BLaER1 treated with 17β-estradiol and CSF1 and Interleukin-3, amounts not matched to agents 10 nM and 100 nM (cell line): Measurements from ENCODE around the gene FHOD1.

Experiments
- H3K27ac ChIP-seq, 11 experiments: shearing (Covaris generic); formaldehyde crosslinking; 2 replicates each; pipeline ENCODE4 v1.8.1; 2022
- H3K27me3 ChIP-seq, 11 experiments: shearing (Covaris generic); formaldehyde crosslinking; 2 replicates each; pipeline ENCODE4 v1.8.1; 2022
- H3K36me3 ChIP-seq, 11 experiments: shearing (Covaris generic); formaldehyde crosslinking; 2 replicates each; pipeline ENCODE4 v1.8.1; 2022
- H3K4me1 ChIP-seq, 10 experiments: shearing (Covaris generic); formaldehyde crosslinking; 2 replicates each; pipeline ENCODE4 v1.8.1; 2022
- H3K4me2 ChIP-seq, 11 experiments: shearing (Covaris generic); formaldehyde crosslinking; 2 replicates each; pipeline ENCODE4 v1.8.1; 2022
- H3K4me3 ChIP-seq, 10 experiments: shearing (Covaris generic); formaldehyde crosslinking; 2 replicates each; pipeline ENCODE4 v1.8.1; 2022
- H3K9ac ChIP-seq, 11 experiments: shearing (Covaris generic); formaldehyde crosslinking; 2 replicates each; pipeline ENCODE4 v1.8.1; 2022
- H3K9me3 ChIP-seq, 11 experiments: shearing (Covaris generic); formaldehyde crosslinking; replicated peaks in 1 of 11; 2 replicates each; pipeline ENCODE4 v1.8.1; 2022
- H4K20me1 ChIP-seq, 11 experiments: shearing (Covaris generic); formaldehyde crosslinking; 2 replicates each; pipeline ENCODE4 v1.8.1; 2022
- Cebpa-rat ChIP-seq, 11 experiments: shearing (Covaris generic); IDR thresholded peaks; 2 replicates each; pipeline ENCODE4 v1.8.1; 2022

FHOD1 gene

DNA sequence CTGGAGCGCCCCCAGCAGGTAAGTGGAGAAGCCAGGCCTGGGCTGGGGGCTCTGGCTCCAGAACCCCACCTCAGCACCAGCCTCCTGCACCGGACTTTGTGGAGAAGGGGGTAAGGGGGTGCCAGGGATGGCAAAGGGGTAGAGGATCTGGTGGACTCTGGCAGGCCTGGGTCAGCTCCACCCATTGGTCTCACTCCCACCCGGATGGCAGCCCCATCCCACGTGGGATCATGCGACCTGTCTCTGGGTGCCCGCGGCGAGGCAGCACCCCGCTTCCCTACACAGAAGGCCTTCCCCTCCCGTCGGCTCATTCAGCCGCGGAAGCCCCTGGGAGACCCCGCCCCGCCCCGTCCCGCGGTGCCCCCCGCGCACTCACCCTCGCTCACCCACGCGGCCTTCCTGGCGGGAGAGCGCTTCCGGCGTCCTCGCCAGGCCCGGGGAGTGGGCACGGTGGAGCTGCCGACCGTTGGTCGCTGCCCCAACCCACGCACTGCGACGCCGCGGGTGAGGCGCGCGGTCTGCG is 31.6 kb upstream of the FHOD1 start:
- peak overlapping the region; percentile 52 to 71 (median 62) for H3K4me3 ChIP-seq
- peak overlapping the region; percentile 86 to 99 (median 97) for H3K4me2 ChIP-seq
- H3K9ac ChIP-seq, result peak overlapping the region; percentile 63 to 83 (median 77)
- TF ChIP-seq Cebpa-rat (IDR thresholded peaks at IDR 0.05), result no peak
- H3K4me1 ChIP-seq, result peaks cover 23 to 37% (median 30%) of the 10 kb centered on the region in 10 experiments
- no peaks in the 10 kb centered on the region for H3K9me3 ChIP-seq
- peaks cover 0 to 5% (median 0%) of the 10 kb centered on the region in 11 experiments; a peak in 1 of 22 replicates for H3K27me3 ChIP-seq
- H4K20me1 ChIP-seq, result peaks cover 0 to 10% (median 0%) of the 10 kb centered on the region in 11 experiments; a peak in 1 of 22 replicates
- H3K27ac ChIP-seq, result peak overlapping the region; percentile 19 to 77 (median 72); a peak in 21 of 22 replicates
- peaks cover 0 to 20% (median 4%) of the 10 kb centered on the region in 11 experiments; a peak in 7 of 22 replicates for H3K36me3 ChIP-seq

DNA sequence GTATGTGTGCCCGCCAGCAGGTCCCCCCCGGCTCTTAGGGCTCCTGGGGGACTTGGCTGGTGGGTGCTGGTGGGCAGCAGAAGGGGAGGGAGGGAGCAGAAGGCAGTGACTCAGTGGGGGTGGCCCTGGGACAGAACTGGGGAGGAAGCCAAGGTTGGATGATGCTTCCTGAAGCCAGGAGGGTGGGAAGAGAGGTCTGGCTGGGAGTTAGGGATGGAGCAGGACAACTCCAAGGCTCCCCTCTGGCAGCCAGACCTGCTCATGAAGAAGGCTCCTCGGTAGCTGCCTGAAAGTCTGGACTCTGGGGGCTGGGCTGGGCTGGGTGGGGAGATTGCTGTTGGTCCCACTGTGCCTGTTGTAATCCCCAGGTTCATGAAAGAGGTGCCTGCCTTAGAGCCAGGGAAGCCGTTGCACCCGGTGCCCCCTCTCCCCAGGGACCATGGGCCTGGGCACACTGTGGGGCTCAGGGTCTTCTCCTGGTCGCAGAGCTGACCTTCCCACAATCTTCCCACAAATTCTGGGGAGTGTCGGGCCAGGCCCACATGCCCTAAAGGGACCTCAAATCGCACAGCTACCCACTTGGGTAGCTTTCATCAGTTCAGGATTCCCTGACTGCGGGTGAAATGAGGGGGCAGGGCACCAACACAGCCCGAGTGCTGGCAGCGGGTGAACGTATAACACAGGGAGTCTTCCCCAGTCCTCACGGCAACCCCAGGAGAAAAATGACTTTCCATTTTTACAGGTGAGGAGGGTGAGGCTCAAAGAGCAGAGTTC is 30.9 kb upstream of the FHOD1 start:
- peak overlapping the region; percentile 52 to 71 (median 62) for H3K4me3 ChIP-seq
- H3K27ac ChIP-seq, result peak overlapping the region; percentile 16 to 77 (median 72); a peak in 21 of 22 replicates
- peaks cover 0 to 5% (median 0%) of the 10 kb centered on the region in 11 experiments; a peak in 1 of 22 replicates for H3K27me3 ChIP-seq
- H3K9ac ChIP-seq, result peak overlapping the region; percentile 63 to 83 (median 77)
- peaks cover 17 to 33% (median 26%) of the 10 kb centered on the region in 10 experiments for H3K4me1 ChIP-seq
- H3K4me2 ChIP-seq, result peak overlapping the region; percentile 86 to 99 (median 97)
- TF ChIP-seq Cebpa-rat (IDR thresholded peaks at IDR 0.05), result no peak
- no peaks in the 10 kb centered on the region for H3K9me3 ChIP-seq
- H3K36me3 ChIP-seq, result peaks cover 0 to 20% (median 4%) of the 10 kb centered on the region in 11 experiments; a peak in 7 of 22 replicates
- peaks cover 0 to 10% (median 0%) of the 10 kb centered on the region in 11 experiments; a peak in 1 of 22 replicates for H4K20me1 ChIP-seq

DNA sequence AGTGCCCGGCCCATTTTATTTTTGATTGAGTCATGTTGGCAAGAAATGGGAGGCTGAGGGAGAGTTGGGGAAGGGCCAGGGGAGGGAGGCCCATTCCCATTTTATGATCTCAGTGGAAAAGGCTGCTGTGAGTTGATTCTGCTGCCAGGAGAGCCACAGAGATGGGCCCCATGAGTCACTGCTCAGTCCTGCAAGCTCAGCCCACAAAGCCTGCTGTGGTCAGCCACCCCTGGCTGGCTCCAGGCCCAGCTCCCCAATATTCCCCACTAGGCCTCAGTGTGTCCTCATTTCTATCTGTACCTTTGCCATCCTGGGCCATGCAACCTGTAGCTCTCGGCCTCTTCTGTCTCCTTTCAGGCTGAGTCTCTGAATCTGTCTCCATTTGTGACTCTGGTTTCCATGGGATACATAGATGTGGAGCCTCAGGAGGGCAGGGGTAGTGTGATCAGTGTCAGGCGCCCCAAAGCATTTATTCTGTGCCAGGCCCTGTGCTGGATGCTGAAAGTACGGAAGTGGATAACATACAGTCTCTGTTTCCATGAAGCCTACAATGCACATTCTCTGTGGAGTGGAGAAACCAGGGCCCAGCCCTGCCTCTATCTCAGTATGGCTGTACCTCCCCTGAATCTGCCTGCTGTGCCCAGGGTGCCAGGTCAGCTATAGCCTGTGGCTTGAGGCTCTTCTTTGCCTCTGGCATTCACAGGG is 30.2 kb upstream of the FHOD1 start:
- TF ChIP-seq Cebpa-rat (IDR thresholded peaks at IDR 0.05), result no peak
- Histone ChIP-seq H3K36me3 (peaks cover 0 to 20% (median 4%) of the 10 kb centered on the region in 11 experiments; a peak in 7 of 22 replicates), H3K4me3 (peak overlapping the region in 2 of 10 experiments; percentile 61 to 63; a peak in 3 of 20 replicates), H3K27ac (peak overlapping the region in 7 of 11 experiments; percentile 2 to 77 (median 44); a peak in 7 of 22 replicates), H3K9ac (peak overlapping the region; percentile 0 to 83 (median 76); a peak in 15 of 22 replicates), H3K4me1 (peaks cover 16 to 33% (median 24%) of the 10 kb centered on the region in 10 experiments), H3K27me3 (peaks cover 0 to 5% (median 0%) of the 10 kb centered on the region in 11 experiments; a peak in 1 of 22 replicates), H3K4me2 (peak overlapping the region; percentile 86 to 99 (median 97)), H4K20me1 (peaks cover 0 to 10% (median 0%) of the 10 kb centered on the region in 11 experiments; a peak in 1 of 22 replicates), H3K9me3 (no peaks in the 10 kb centered on the region)

DNA sequence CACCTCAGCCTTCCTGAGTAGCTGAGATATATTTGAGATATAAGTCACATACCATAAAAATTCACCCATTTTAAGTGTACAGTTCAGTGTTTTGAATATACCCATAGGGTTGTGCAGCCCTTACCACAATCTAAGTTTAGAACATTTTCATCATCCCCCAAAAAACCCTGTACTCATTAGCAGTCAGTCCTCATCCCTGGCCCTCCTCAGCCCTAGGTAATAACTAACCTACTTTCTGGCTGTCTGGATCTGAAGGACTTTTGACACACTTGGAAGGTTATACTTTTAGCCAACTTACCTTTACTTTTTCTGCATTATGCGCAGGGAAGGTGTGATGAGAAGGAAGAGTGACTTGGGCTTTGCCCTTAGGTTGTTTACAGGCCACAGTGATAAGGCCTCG is 28.0 kb upstream of the FHOD1 start:
- Histone ChIP-seq H4K20me1 (peaks cover 0 to 10% (median 0%) of the 10 kb centered on the region in 11 experiments; a peak in 2 of 22 replicates), H3K4me2 (no peak overlapping the region), H3K27me3 (peaks cover 0 to 5% (median 0%) of the 10 kb centered on the region in 11 experiments; a peak in 1 of 22 replicates), H3K9me3 (no peaks in the 10 kb centered on the region), H3K4me1 (peaks cover 16 to 33% (median 24%) of the 10 kb centered on the region in 10 experiments), H3K27ac (no peak overlapping the region), H3K36me3 (peaks cover 0 to 20% (median 4%) of the 10 kb centered on the region in 11 experiments; a peak in 7 of 22 replicates), H3K4me3 (no peak overlapping the region), H3K9ac (no peak overlapping the region)
- TF ChIP-seq Cebpa-rat (IDR thresholded peaks at IDR 0.05), result no peak

DNA sequence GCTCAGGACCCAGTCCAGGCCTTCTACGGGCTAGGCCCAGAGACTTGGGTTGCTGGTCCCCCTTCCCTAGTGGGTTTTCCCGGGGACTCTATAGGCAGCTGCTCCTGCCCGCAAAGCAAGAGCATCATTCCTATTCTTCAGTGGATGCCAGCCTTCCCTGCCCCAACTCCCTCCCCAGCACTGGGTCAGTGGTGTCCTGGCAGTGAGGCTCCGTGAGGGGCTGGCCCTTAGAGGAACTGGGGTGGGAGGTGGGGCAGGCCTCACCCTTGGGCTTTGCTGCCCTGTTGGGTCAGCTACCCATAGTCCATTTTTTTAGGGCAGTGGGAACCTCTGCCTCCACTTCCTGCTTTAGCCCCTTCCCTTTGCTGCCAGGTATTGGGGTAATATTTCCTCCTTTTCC is 24.2 kb upstream of the FHOD1 start:
- Histone ChIP-seq H3K36me3 (peaks cover 0 to 9% (median 2%) of the 10 kb centered on the region in 11 experiments; a peak in 5 of 22 replicates), H3K27ac (no peak overlapping the region)
- TF ChIP-seq Cebpa-rat (IDR thresholded peaks at IDR 0.05), result no peak

DNA sequence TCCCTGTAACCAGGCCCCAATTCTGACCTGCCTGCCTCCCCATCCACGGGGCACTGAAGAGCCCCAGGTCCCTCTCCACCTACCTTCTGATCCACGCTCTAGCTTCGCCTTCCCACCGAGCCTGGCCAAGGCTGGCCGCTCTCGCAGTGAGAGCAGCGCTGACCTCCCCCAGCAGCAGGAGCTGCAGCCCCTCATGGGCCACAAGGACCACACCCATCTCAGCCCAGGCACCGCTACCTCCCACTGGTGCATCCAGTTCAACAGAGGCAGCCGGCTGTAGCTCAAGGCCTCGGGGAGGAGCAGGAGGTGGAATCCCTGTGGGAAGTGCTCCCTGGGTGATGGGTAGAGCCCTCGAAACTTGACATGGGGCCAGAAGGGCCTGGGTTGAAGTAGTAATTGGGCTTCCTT is 23.7 kb upstream of the FHOD1 start:
- TF ChIP-seq Cebpa-rat (IDR thresholded peaks at IDR 0.05), result no peak
- Histone ChIP-seq H4K20me1 (peaks cover 0 to 4% (median 0%) of the 10 kb centered on the region in 11 experiments; a peak in 1 of 22 replicates), H3K4me1 (peaks cover 0 to 14% (median 4%) of the 10 kb centered on the region in 10 experiments; a peak in 15 of 20 replicates), H3K27me3 (no peaks in the 10 kb centered on the region), H3K27ac (no peak overlapping the region), H3K9me3 (no peaks in the 10 kb centered on the region), H3K4me2 (no peak overlapping the region), H3K9ac (no peak overlapping the region), H3K4me3 (no peak overlapping the region), H3K36me3 (peaks cover 0 to 4% (median 0%) of the 10 kb centered on the region in 11 experiments; a peak in 2 of 22 replicates)

More for the DNA sequence above, 24.2 kb upstream of the FHOD1 start:
- peaks cover 0 to 16% (median 2%) of the 10 kb centered on the region in 10 experiments; a peak in 8 of 20 replicates for H3K4me1 ChIP-seq
- no peaks in the 10 kb centered on the region for H3K9me3 ChIP-seq
- H3K4me2 ChIP-seq, result no peak overlapping the region
- H3K4me3 ChIP-seq, result no peak overlapping the region
- peaks cover 0 to 4% (median 0%) of the 10 kb centered on the region in 11 experiments; a peak in 1 of 22 replicates for H4K20me1 ChIP-seq
- no peaks in the 10 kb centered on the region for H3K27me3 ChIP-seq
- no peak overlapping the region for H3K9ac ChIP-seq

DNA sequence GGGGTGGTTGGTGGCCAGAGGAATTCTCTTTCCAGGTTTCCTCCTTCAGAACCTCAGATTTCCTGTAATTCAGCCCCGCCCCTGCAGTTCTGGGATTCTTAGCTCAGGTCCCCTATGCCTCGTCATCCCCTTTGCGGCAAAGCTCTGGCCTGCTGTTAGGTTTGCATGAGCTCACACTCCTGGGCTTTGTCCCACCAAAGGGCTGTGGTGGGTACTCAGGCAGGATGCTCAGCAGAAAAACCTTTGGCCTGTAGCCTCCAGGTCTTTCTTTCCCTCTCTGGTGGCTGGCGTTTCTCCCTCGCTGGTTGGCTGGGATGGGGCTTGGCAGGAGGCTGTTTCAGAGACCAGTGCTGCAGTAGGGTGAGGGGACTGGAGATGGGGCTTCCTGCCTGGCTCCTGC is 22.5 kb upstream of the FHOD1 start:
- H3K27ac ChIP-seq, result no peak overlapping the region
- H3K36me3 ChIP-seq, result no peaks in the 10 kb centered on the region
- no peaks in the 10 kb centered on the region for H3K9me3 ChIP-seq
- H3K9ac ChIP-seq, result no peak overlapping the region
- no peaks in the 10 kb centered on the region for H3K27me3 ChIP-seq
- peaks cover 0 to 4% (median 0%) of the 10 kb centered on the region in 11 experiments; a peak in 2 of 22 replicates for H4K20me1 ChIP-seq
- H3K4me3 ChIP-seq, result no peak overlapping the region
- no peak for TF ChIP-seq Cebpa-rat (IDR thresholded peaks at IDR 0.05)
- H3K4me1 ChIP-seq, result peaks cover 3 to 20% (median 11%) of the 10 kb centered on the region in 10 experiments; a peak in 18 of 20 replicates
- H3K4me2 ChIP-seq, result no peak overlapping the region

DNA sequence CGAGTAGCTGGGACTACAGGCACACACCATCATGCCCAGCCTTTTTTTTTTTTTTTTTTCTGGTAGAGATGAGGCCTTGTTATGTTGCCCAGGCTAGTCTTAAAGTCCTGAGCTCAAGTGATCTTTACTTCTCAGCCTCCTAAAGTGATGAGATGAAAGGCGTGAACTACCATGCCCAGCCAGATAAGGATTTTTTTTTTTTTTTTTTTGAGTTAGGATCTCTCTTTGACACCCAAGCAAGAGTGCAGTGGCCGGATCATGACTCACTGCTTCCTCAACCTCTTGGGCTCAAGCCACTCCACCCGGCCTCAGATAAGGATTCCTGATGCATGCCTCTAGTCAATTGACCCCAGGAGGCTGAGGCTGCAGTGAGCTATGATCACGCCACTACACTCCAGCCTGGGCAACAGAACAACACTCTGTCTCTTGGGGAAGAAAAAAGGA is 20.9 kb upstream of the FHOD1 start:
- Histone ChIP-seq H3K9ac (no peak overlapping the region), H3K27me3 (no peaks in the 10 kb centered on the region; a peak in 2 of 22 replicates), H3K4me2 (peak overlapping the region in 3 of 11 experiments; percentile 34 to 50 (median 38); a peak in 3 of 22 replicates)

More for the DNA sequence above, 20.9 kb upstream of the FHOD1 start:
- Histone ChIP-seq H3K4me1 (peaks cover 12 to 27% (median 17%) of the 10 kb centered on the region in 10 experiments), H3K4me3 (no peak overlapping the region), H3K36me3 (no peaks in the 10 kb centered on the region), H3K27ac (no peak overlapping the region), H3K9me3 (no peaks in the 10 kb centered on the region), H4K20me1 (peaks cover 0 to 4% (median 0%) of the 10 kb centered on the region in 11 experiments; a peak in 2 of 22 replicates)
- TF ChIP-seq Cebpa-rat (IDR thresholded peaks at IDR 0.05), result no peak
